Esophagus muscularis mucosa (tissue), 4 donors: ENCODE data around the gene ABHD5. TPM values are rescaled to one million over a fixed set of nuclear protein-coding genes. Genes with fewer than 3 reads are reported as not detected.

ENCODE experiments used
- DNase-seq: peaks from one replicate; pipeline ENCODE4 v3.0.0-alpha.2; 2017; ENCODE audit errors: extremely low spot score
- H3K27ac ChIP-seq, 4 donors: fragments of 200-600 bp; sonication (generic); replicated peaks in 1 of 4; 1 replicate in 3 of 4; 2 replicates in 1 of 4; pipeline ENCODE4 v1.5.1; 2016 to 2019; ENCODE audit warnings: mild to moderate bottlenecking in 1 of 4
- H3K27me3 ChIP-seq, 4 donors: fragments of 200-600 bp; sonication (generic); one replicate each; pipeline versions ENCODE4 v1.5.1 to v1.6.0; 2016 to 2019
- H3K36me3 ChIP-seq, 4 donors: fragments of 200-600 bp; sonication (generic); one replicate each; pipeline ENCODE4 v1.5.1; 2016 to 2019
- H3K4me1 ChIP-seq, 4 donors: fragments of 200-600 bp; sonication (generic); one replicate each; pipeline ENCODE4 v1.5.1; 2016 to 2019
- H3K4me3 ChIP-seq, 4 donors: fragments of 200-600 bp; sonication (generic); 1 replicate in 2 of 4; 2 replicates in 2 of 4; pipeline ENCODE4 v1.5.1; 2016 to 2019; ENCODE audit warnings: mild to moderate bottlenecking in 4 of 4, moderate library complexity in 1 of 4
- H3K9me3 ChIP-seq, 4 donors: fragments of 200-600 bp; sonication (generic); 1 replicate in 3 of 4; 2 replicates in 1 of 4; pipeline ENCODE4 v1.5.1; 2016 to 2019
- CTCF ChIP-seq, 3 experiments: fragments of 200-600 bp in 2 of 3; fragments of 450-650 bp in 1 of 3; sonication (generic) in 2 of 3; IDR thresholded peaks; one replicate each; pipeline ENCODE4 v1.5.1; 2017 to 2019; ENCODE audit warnings: antibody characterized with exemption in 3 of 3, mild to moderate bottlenecking in 2 of 3, moderate library complexity in 1 of 3
- EP300 ChIP-seq: sonication (generic); formaldehyde crosslinking; IDR thresholded peaks from one replicate; pipeline ENCODE4 v1.6.1; 2017; ENCODE audit warnings: antibody characterized with exemption
- POLR2A ChIP-seq: fragments of 450-650 bp; IDR thresholded peaks from one replicate; pipeline ENCODE4 v1.6.1; 2017; ENCODE audit warnings: antibody characterized with exemption, moderate library complexity, mild to moderate bottlenecking, low read depth
- POLR2AphosphoS5 ChIP-seq, 2 donors: sonication (generic); formaldehyde crosslinking; IDR thresholded peaks; one replicate each; pipeline ENCODE4 v1.6.1; 2017; ENCODE audit warnings: antibody characterized with exemption in 2 of 2
- WGBS: methylation state at CpG from one replicate; pipeline ENCODE4 v1.1.5; 2018; 5-methylcytosine and 5-hydroxymethylcytosine counted together
- intact Hi-C: fragments of 100-400 bp; cut with DNase I; formaldehyde crosslinking; loops from one replicate; pipeline ENCODE4 v1.15.1; 2023
- total RNA-seq, 4 donors: library from RNA; depleted of rRNA; stranded (reverse); fragments of >200 nt; gene quantifications; one replicate each; pipeline versions ENCODE4 v1.1.0 to v1.2.1, GENCODE V29; 2016

Gene ABHD5
- total RNA-seq, 4 donors from 2014 or later: 22.3 to 40.3 (median 31.4) TPM

- no peak overlapping the region for H3K27ac ChIP-seq
- H3K9me3 ChIP-seq: no peaks in the 10 kb centered on the region
- DNase-seq: no peak
- H3K4me1 ChIP-seq: peaks cover 11 to 32% (median 23%) of the 10 kb centered on the region in 4 donors
- no peak for TF ChIP-seq POLR2AphosphoS5 (IDR thresholded peaks at IDR 0.05)
- TF ChIP-seq POLR2A: no peak
- no peak for TF ChIP-seq CTCF (IDR thresholded peaks at IDR 0.05)
- no peak for TF ChIP-seq EP300
- WGBS: 93% methylated on average over 2 of the region's 2 CpGs
- no peaks in the 10 kb centered on the region for H3K27me3 ChIP-seq
- H3K4me3 ChIP-seq: no peak overlapping the region
- intact Hi-C loops: no loop called here
- H3K36me3 ChIP-seq: no peaks in the 10 kb centered on the region
Observed at GRCh38 chr3:43764056-43764455, 73.3 kb downstream of the ABHD5 start.

GRCh38 chr3:43764471-43764870 lies 73.7 kb downstream of the ABHD5 start:
- no peaks in the 10 kb centered on the region for H3K9me3 ChIP-seq
- H3K27ac ChIP-seq: no peak overlapping the region
- no peak for DNase-seq
- no peaks in the 10 kb centered on the region for H3K36me3 ChIP-seq
- H3K4me1 ChIP-seq: peaks cover 13 to 31% (median 23%) of the 10 kb centered on the region in 4 donors
- no peaks in the 10 kb centered on the region for H3K27me3 ChIP-seq
- H3K4me3 ChIP-seq: no peak overlapping the region
- 81% methylated on average over 2 of the region's 2 CpGs for WGBS
- intact Hi-C loops: no loop called here
- no peak for TF ChIP-seq POLR2A

- H3K27ac ChIP-seq: no peak overlapping the region
- 88% methylated on average over 4 of the region's 4 CpGs for WGBS
- TF ChIP-seq EP300: no peak
- TF ChIP-seq POLR2AphosphoS5 (IDR thresholded peaks at IDR 0.05): no peak
- TF ChIP-seq POLR2A: no peak
- no peak for TF ChIP-seq CTCF (IDR thresholded peaks at IDR 0.05)
- no peaks in the 10 kb centered on the region for H3K36me3 ChIP-seq
- H3K9me3 ChIP-seq: no peaks in the 10 kb centered on the region
- H3K4me3 ChIP-seq: no peak overlapping the region
- peaks cover 24 to 35% (median 31%) of the 10 kb centered on the region in 4 donors for H3K4me1 ChIP-seq
- no peak for DNase-seq
- intact Hi-C loops: loop anchor here (5.0 kb wide), 1 partner anchor 437 kb away; no protein-coding TSS in a partner anchor
- no peaks in the 10 kb centered on the region for H3K27me3 ChIP-seq
Observed at GRCh38 chr3:43765521-43765971, 74.8 kb downstream of the ABHD5 start.

- Histone ChIP-seq H3K27me3 (no peaks in the 10 kb centered on the region), H3K4me3 (no peak overlapping the region), H3K36me3 (no peaks in the 10 kb centered on the region), H3K9me3 (no peaks in the 10 kb centered on the region), H3K27ac (no peak overlapping the region), H3K4me1 (peaks cover 37 to 46% (median 44%) of the 10 kb centered on the region in 4 donors)
- DNase-seq: no peak
- TF ChIP-seq CTCF (IDR thresholded peaks at IDR 0.05) (no peak), EP300 (no peak), POLR2A (no peak), POLR2AphosphoS5 (IDR thresholded peaks at IDR 0.05) (no peak)
- intact Hi-C loops: loop anchor here (5.0 kb wide), 1 partner anchor 435 kb away; no protein-coding TSS in a partner anchor
- 64% methylated on average over 2 of the region's 2 CpGs for WGBS
Observed at GRCh38 chr3:43766672-43767465, 76.1 kb downstream of the ABHD5 start.

- Histone ChIP-seq H3K9me3 (no peaks in the 10 kb centered on the region), H3K27ac (peak overlapping the region; percentile 73 to 82 (median 76)), H3K4me3 (no peak overlapping the region), H3K27me3 (no peaks in the 10 kb centered on the region), H3K36me3 (no peaks in the 10 kb centered on the region), H3K4me1 (peaks cover 50 to 55% (median 54%) of the 10 kb centered on the region in 4 donors)
- WGBS: 55% methylated on average over 5 of the region's 5 CpGs
- intact Hi-C loops: loop anchor here (5.0 kb wide), 1 partner anchor 434 kb away; no protein-coding TSS in a partner anchor
- DNase-seq: no peak
- TF ChIP-seq EP300: no peak
- TF ChIP-seq CTCF (IDR thresholded peaks at IDR 0.05): no peak
- no peak for TF ChIP-seq POLR2A
- TF ChIP-seq POLR2AphosphoS5 (IDR thresholded peaks at IDR 0.05): peak in 1 of 2 donors; percentile 14
Observed at GRCh38 chr3:43768381-43768973, 77.7 kb downstream of the ABHD5 start.
